ENCODE data around the gene ANKRD65.
"Not testable (repeated sequence)": the region's sequence is repeated elsewhere in the genome, so short reads cannot be mapped to it uniquely, and the experiment has no call there.

ANKRD65 gene

GRCh38 chr1:1370094-1370493 is 51.0 kb downstream of the ANKRD65 start:
- not testable (repeated sequence) for DNase-seq (ENCODE audit: low spot score)
